Activated T-cell treated with anti-CD3 and anti-CD28 coated beads, Interleukin-2, amount 50 U/mL, for 24 hours (primary cell): ENCODE data around the gene AKAP5.

ENCODE experiments used
- DNase-seq: peaks from one replicate; pipeline ENCODE4 v3.0.0-alpha.2; 2020
- H3K27ac Mint-ChIP-seq: 2 replicates; pipeline ENCODE4 v1.8.0; 2020; ENCODE audit warnings: mild to moderate bottlenecking, mixed read lengths
- H3K27me3 Mint-ChIP-seq: 2 replicates; pipeline ENCODE4 v1.8.0; 2020; ENCODE audit warnings: mixed read lengths
- H3K36me3 Mint-ChIP-seq: 2 replicates; pipeline ENCODE4 v1.8.0; 2020; ENCODE audit warnings: low read depth, mixed read lengths
- H3K4me1 Mint-ChIP-seq: 2 replicates; pipeline ENCODE4 v1.8.0; 2020; ENCODE audit warnings: low read depth, mixed read lengths
- H3K4me3 Mint-ChIP-seq: 2 replicates; pipeline ENCODE4 v1.8.0; 2020; ENCODE audit warnings: mild to moderate bottlenecking, moderate library complexity, mixed read lengths
- H3K9me3 Mint-ChIP-seq: 2 replicates; pipeline ENCODE4 v1.8.0; 2020; ENCODE audit warnings: mixed read lengths

Gene AKAP5

DNA sequence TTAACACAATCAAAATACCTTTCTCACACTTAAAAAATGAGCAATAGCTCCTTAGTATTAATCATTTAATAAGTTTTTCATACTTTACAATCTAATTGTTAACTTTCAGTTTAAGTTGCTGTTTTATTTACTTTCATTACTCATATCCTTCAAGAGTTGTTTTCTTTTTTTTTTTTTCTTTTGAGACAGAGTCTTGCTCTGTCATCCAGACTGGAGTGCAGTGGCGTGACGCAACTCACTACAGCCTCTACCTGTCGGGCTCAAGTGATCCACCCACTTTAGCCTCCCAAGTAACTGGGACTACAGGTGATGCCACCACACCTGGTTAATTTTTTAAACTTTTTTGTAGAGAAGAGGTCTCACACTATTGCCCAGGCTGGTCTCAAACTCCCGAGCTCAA lies 55.4 kb downstream of the AKAP5 start:
- Mint-ChIP-seq H3K4me1 (peaks cover 28% of the 10 kb centered on the region), H3K36me3 (peaks cover 16% of the 10 kb centered on the region), H3K9me3 (no peaks in the 10 kb centered on the region), H3K27ac (no peak overlapping the region), H3K27me3 (no peaks in the 10 kb centered on the region), H3K4me3 (no peak overlapping the region)
- no peak for DNase-seq

DNA sequence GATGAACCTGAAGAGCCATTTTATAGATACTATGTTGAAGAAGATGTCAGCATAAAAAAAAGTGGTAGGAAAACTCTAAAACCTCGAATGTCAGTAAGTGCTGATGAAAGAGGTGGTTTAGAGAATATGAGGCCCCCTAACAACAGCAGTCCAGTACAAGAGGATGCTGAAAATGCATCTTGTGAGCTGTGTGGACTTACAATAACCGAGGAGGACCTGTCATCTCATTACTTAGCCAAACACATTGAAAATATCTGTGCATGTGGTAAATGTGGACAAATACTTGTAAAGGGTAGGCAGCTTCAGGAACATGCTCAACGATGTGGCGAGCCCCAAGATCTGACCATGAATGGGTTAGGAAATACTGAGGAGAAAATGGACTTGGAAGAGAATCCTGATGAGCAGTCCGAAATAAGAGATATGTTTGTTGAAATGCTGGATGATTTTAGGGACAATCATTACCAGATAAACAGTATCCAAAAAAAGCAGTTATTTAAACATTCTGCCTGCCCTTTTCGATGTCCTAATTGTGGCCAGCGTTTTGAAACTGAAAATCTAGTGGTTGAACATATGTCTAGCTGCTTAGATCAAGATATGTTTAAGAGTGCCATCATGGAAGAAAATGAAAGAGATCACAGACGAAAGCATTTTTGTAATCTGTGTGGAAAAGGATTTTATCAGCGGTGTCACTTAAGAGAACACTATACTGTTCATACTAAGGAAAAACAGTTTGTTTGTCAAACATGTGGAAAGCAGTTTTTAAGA lies 57.5 kb downstream of the AKAP5 start:
- Mint-ChIP-seq H3K27ac (no peak overlapping the region), H3K4me3 (no peak overlapping the region), H3K4me1 (peaks cover 13% of the 10 kb centered on the region), H3K36me3 (peaks cover 25% of the 10 kb centered on the region), H3K27me3 (no peaks in the 10 kb centered on the region), H3K9me3 (no peaks in the 10 kb centered on the region)
- DNase-seq: no peak
